NCI-H2196 (cell line): Measurements from ENCODE around the gene PRPS1L1.

Experiments
- DNase-seq: peaks from one replicate; lab custom pipeline; 2025; ENCODE audit not compliant: unreplicated experiment; lab: John Stamatoyannopoulos, UW

Gene PRPS1L1

GRCh38 chr7:18027628-18028027 lies at the start of gene PRPS1L1:
PRPS1L1 (minus strand) TSS chr7:18027846.
- DNase-seq = no peak

GRCh38 chr7:18076461-18076860 lies 48.8 kb upstream of the PRPS1L1 start:
- DNase-seq = no peak

- no peak for DNase-seq
Measured at GRCh38 chr7:18068745-18069144, 41.1 kb upstream of the PRPS1L1 start.

GRCh38 chr7:18064242-18064838 lies 36.7 kb upstream of the PRPS1L1 start:
- DNase-seq = no peak

GRCh38 chr7:18063149-18063901 lies 35.7 kb upstream of the PRPS1L1 start:
- DNase-seq = no peak

GRCh38 chr7:18059171-18059570 lies 31.5 kb upstream of the PRPS1L1 start:
- DNase-seq = no peak

GRCh38 chr7:18053941-18054340 lies 26.3 kb upstream of the PRPS1L1 start:
- no peak for DNase-seq

GRCh38 chr7:18053177-18053928 lies 25.7 kb upstream of the PRPS1L1 start:
- DNase-seq = no peak

- no peak for DNase-seq
Measured at GRCh38 chr7:18049262-18049661, 21.6 kb upstream of the PRPS1L1 start.

GRCh38 chr7:18046601-18047000 lies 19.0 kb upstream of the PRPS1L1 start:
- DNase-seq = no peak

- no peak for DNase-seq
Measured at GRCh38 chr7:18045171-18045570, 17.5 kb upstream of the PRPS1L1 start.

- DNase-seq = no peak
Measured at GRCh38 chr7:18041191-18041590, 13.5 kb upstream of the PRPS1L1 start.

- no peak for DNase-seq
Measured at GRCh38 chr7:18040196-18040595, 12.6 kb upstream of the PRPS1L1 start.

- DNase-seq = no peak
Measured at GRCh38 chr7:18038382-18038781, 10.7 kb upstream of the PRPS1L1 start.

- DNase-seq = no peak
Measured at GRCh38 chr7:18037609-18038008, 10.0 kb upstream of the PRPS1L1 start.

GRCh38 chr7:18036783-18037182 lies 9.1 kb upstream of the PRPS1L1 start:
- no peak for DNase-seq

- no peak for DNase-seq
Measured at GRCh38 chr7:18030758-18031157, 3.1 kb upstream of the PRPS1L1 start.

GRCh38 chr7:18020138-18020715 lies 7.4 kb downstream of the PRPS1L1 start:
- no peak for DNase-seq

- no peak for DNase-seq
Measured at GRCh38 chr7:18019555-18019954, 8.1 kb downstream of the PRPS1L1 start.

- DNase-seq = no peak
Measured at GRCh38 chr7:18018296-18019215, 9.1 kb downstream of the PRPS1L1 start.
